HepG2 (cell line): Measurements from ENCODE around the gene NCOA3. TPM values are rescaled to one million over a fixed set of nuclear protein-coding genes. Genes with fewer than 3 reads are reported as not detected.

Source experiments
- AFF4 ChIP-seq: sonication (generic); formaldehyde crosslinking; IDR thresholded peaks from 2 replicates; pipeline ENCODE4 v1.4.0; 2020; ENCODE audit warnings: missing genetic modification reagents
- HNF1B ChIP-seq: sonication (generic); formaldehyde crosslinking; IDR thresholded peaks from 2 replicates; pipeline ENCODE4 v1.5.1; 2020; ENCODE audit warnings: mild to moderate bottlenecking, moderate library complexity, missing genetic modification reagents
- RNF2 ChIP-seq: fragments of 450-650 bp; conservative IDR thresholded peaks from 2 replicates; pipeline ENCODE4 v1.6.1; 2016; ENCODE audit warnings: low read depth
- TFAP4 ChIP-seq: sonication (generic); IDR thresholded peaks from 2 replicates; pipeline ENCODE4 v1.6.1; 2016; ENCODE audit warnings: low read depth, borderline replicate concordance
- ZBTB40 ChIP-seq, 2 experiments: fragments of 450-650 bp in 1 of 2; sonication (generic) in 1 of 2; formaldehyde crosslinking in 1 of 2; IDR thresholded peaks; 2 replicates each; pipeline versions ENCODE4 v1.6.1 to v1.8.0; 2016 to 2022; ENCODE audit warnings: antibody characterized with exemption in 1 of 2, mild to moderate bottlenecking in 1 of 2, missing genetic modification reagents in 1 of 2
- ZBTB8A ChIP-seq: sonication (generic); formaldehyde crosslinking; IDR thresholded peaks from 2 replicates; pipeline ENCODE4 v1.4.0; 2020; ENCODE audit warnings: mild to moderate bottlenecking, low read depth, missing genetic modification reagents, borderline replicate concordance
- ZFP62 ChIP-seq: sonication (generic); formaldehyde crosslinking; IDR thresholded peaks from 2 replicates; pipeline ENCODE4 v1.4.0; 2020; ENCODE audit warnings: missing genetic modification reagents
- ZNF205 ChIP-seq: IDR thresholded peaks from 2 replicates; pipeline ENCODE4 v1.6.1; 2018; ENCODE audit warnings: missing biosample characterization, missing genetic modification reagents
- ZNF703 ChIP-seq: sonication (generic); formaldehyde crosslinking; IDR thresholded peaks from 2 replicates; pipeline ENCODE4 v1.5.1; 2020; ENCODE audit warnings: missing genetic modification reagents, mild to moderate bottlenecking, moderate library complexity, borderline replicate concordance
- ZNF776 ChIP-seq: sonication (generic); formaldehyde crosslinking; IDR thresholded peaks from 2 replicates; pipeline ENCODE4 v1.4.0; 2020; ENCODE audit warnings: mild to moderate bottlenecking, missing genetic modification reagents
- ZNF780A ChIP-seq: sonication (generic); formaldehyde crosslinking; IDR thresholded peaks from 2 replicates; pipeline ENCODE4 v1.8.0; 2022; ENCODE audit warnings: mild to moderate bottlenecking, missing genetic modification reagents, moderate library complexity
- ZSCAN31 ChIP-seq: sonication (generic); formaldehyde crosslinking; IDR thresholded peaks from 2 replicates; pipeline ENCODE4 v1.5.0; 2020; ENCODE audit warnings: low read depth, mild to moderate bottlenecking, missing genetic modification reagents
- polyA plus RNA-seq, 8 experiments: library from polyadenylated mRNA; depleted of rRNA in 3 of 8; stranded (reverse) in 7 of 8; unstranded in 1 of 8; fragments of >200 nt; fragmentation: Illumina TruSeq in 4 of 8; extraction: Trizol in 4 of 8; gene quantifications; 2 replicates each; pipeline versions ENCODE4 v1.2.1 to v1.2.3, GENCODE V29; 2011 to 2016; ENCODE audit warnings: low read depth in 4 of 8, missing spikeins in 1 of 8, mixed read lengths in 1 of 8; ENCODE audit not compliant: insufficient read depth in 1 of 8
- total RNA-seq, 5 experiments: library from RNA; depleted of rRNA; stranded (reverse); fragments of >200 nt; fragmentation: Illumina TruSeq; extraction: Trizol; gene quantifications; 2 replicates each; pipeline ENCODE4 v1.2.3, GENCODE V29; 2016; ENCODE audit warnings: low read depth in 1 of 5

The NCOA3 gene
- total and polyA plus RNA-seq, 2 of the 13 experiments (the other 11 are each of a cell fraction or from before 2014, with no cell fraction given) = 35.0 to 56.8 TPM

- no peak for TF ChIP-seq ZBTB40 (IDR thresholded peaks at IDR 0.05)
- peak; percentile 33; the same call in 1 of the 2 replicates for TF ChIP-seq ZBTB40 (CRISPR knock-in tag; IDR thresholded peaks at IDR 0.05)
- TF ChIP-seq HNF1B (CRISPR knock-in tag) = no peak
- 0 out of 2 replicates have a peak, but pooled peaks have one; percentile 23 for TF ChIP-seq ZNF780A (CRISPR knock-in tag)
- no peak for TF ChIP-seq TFAP4
- no peak for TF ChIP-seq ZNF205
- no peak for TF ChIP-seq ZSCAN31 (CRISPR knock-in tag)
- TF ChIP-seq ZFP62 (CRISPR knock-in tag) = no peak
- no peak for TF ChIP-seq ZNF703
- TF ChIP-seq RNF2 = no peak
- TF ChIP-seq ZBTB8A = no peak
- no peak for TF ChIP-seq ZNF776
- TF ChIP-seq AFF4 = no peak
Observed at GRCh38 chr20:47662483-47663353, 161.0 kb downstream of the NCOA3 start (continued).
